A549 (cell line): ENCODE data around the gene FOXP1. TPM values are rescaled to one million over a fixed set of nuclear protein-coding genes. Genes with fewer than 3 reads are reported as not detected.

Experiments used
- ATAC-seq, 2 experiments: fragments of 200-7000 bp in 1 of 2; fragments of >200 bp in 1 of 2; cut with Nextera tagmentation in 1 of 2; cut with Tn5 transposase in 1 of 2; 3 replicates each; pipeline versions ENCODE4 v1.8.0 to v1.9.1; 2018 to 2020; ENCODE audit warnings: mild to moderate bottlenecking in 1 of 2, moderate library complexity in 1 of 2
- CTCF ChIA-PET: fragments of 300-600 bp; sonication (Branson Sonifier 250); formaldehyde crosslinking; extraction: SDS; loops from one replicate; lab custom pipeline; 2021; ENCODE audit warnings: antibody characterized with exemption, inconsistent platforms; lab: Yijun Ruan, JAX
- POLR2A ChIA-PET: fragments of 350-600 bp; formaldehyde crosslinking; extraction: SDS; loops from one replicate; lab custom pipeline; 2021; ENCODE audit warnings: antibody characterized with exemption, inconsistent platforms; lab: Yijun Ruan, JAX
- DNase-seq, 2 experiments: peaks; one replicate each; pipeline versions ENCODE4 v3.0.0 to v3.0.0-alpha.2; 2011 to 2016; ENCODE audit warnings: low read depth in 1 of 2, low spot score in 1 of 2
- FAIRE-seq: peaks from 2 replicates; lab custom pipeline; 2011; peaks lifted over from hg19 to GRCh38; lab: Jason Lieb, UNC
- H3K27ac ChIP-seq, 2 experiments: fragments of >200 bp; sonication (Bioruptor Twin); formaldehyde crosslinking; 3 replicates each; pipeline ENCODE4 v1.5.1; 2016 to 2017
- H3K4me1 ChIP-seq: fragments of >200 bp; sonication (Bioruptor Twin); formaldehyde crosslinking; 3 replicates; pipeline ENCODE4 v1.6.1; 2016
- H3K4me2 ChIP-seq: fragments of >200 bp; sonication (Bioruptor Twin); formaldehyde crosslinking; 3 replicates; pipeline ENCODE4 v1.6.1; 2016
- H3K4me3 ChIP-seq: fragments of >200 bp; sonication (Bioruptor Twin); formaldehyde crosslinking; 3 replicates; pipeline ENCODE4 v1.5.1; 2016
- H3K9me3 ChIP-seq: fragments of >200 bp; sonication (Bioruptor Twin); formaldehyde crosslinking; 3 replicates; pipeline ENCODE4 v1.6.1; 2016
- CBX2 ChIP-seq: fragments of 200-600 bp; sonication (generic); IDR thresholded peaks from 2 replicates; pipeline ENCODE4 v1.6.1; 2016; ENCODE audit warnings: low read depth, mild to moderate bottlenecking, borderline replicate concordance
- CBX8 ChIP-seq: fragments of 200-600 bp; sonication (generic); IDR thresholded peaks from 2 replicates; pipeline ENCODE4 v1.6.1; 2016
- CHD4 ChIP-seq: fragments of 200-600 bp; sonication (generic); IDR thresholded peaks from 2 replicates; pipeline ENCODE4 v1.6.1; 2016; ENCODE audit warnings: antibody characterized with exemption, mild to moderate bottlenecking, borderline replicate concordance
- EHF ChIP-seq: fragments of 250-450 bp; sonication (Bioruptor Pico); IDR thresholded peaks from 2 replicates; pipeline ENCODE4 v1.5.0; 2020; ENCODE audit warnings: mild to moderate bottlenecking
- EHMT2 ChIP-seq: fragments of 200-600 bp; sonication (generic); IDR thresholded peaks from 2 replicates; pipeline ENCODE4 v1.6.1; 2016; ENCODE audit warnings: antibody characterized with exemption, low read depth, mild to moderate bottlenecking, moderate library complexity
- ESRRA ChIP-seq: fragments of 150-350 bp; IDR thresholded peaks from 2 replicates; pipeline ENCODE4 v1.6.1; 2014; ENCODE audit warnings: mild to moderate bottlenecking, low read length, borderline replicate concordance
- FOSL2 ChIP-seq, 2 experiments: fragments of 450-650 bp in 1 of 2; fragments of >200 bp in 1 of 2; sonication (Bioruptor Twin) in 1 of 2; formaldehyde crosslinking; IDR thresholded peaks; 2 replicates each; pipeline versions ENCODE4 v1.5.0 to v1.6.1; 2016 to 2020; ENCODE audit warnings: mild to moderate bottlenecking in 1 of 2, moderate library complexity in 1 of 2
- GATA3 ChIP-seq: IDR thresholded peaks from 2 replicates; pipeline ENCODE4 v1.6.1; 2012; ENCODE audit warnings: borderline replicate concordance
- HDAC2 ChIP-seq: fragments of 200-600 bp; sonication (generic); IDR thresholded peaks from 2 replicates; pipeline ENCODE4 v1.6.1; 2016
- HES2 ChIP-seq: fragments of >200 bp; sonication (Bioruptor Twin); formaldehyde crosslinking; IDR thresholded peaks from 2 replicates; pipeline ENCODE4 v1.6.1; 2016
- HOXB13 ChIP-seq: fragments of 250-450 bp; sonication (Bioruptor Pico); IDR thresholded peaks from 2 replicates; pipeline ENCODE4 v1.5.0; 2020; ENCODE audit warnings: low read depth, mild to moderate bottlenecking, moderate library complexity
- JUNB ChIP-seq: fragments of >200 bp; sonication (Bioruptor Twin); formaldehyde crosslinking; IDR thresholded peaks from 2 replicates; pipeline ENCODE4 v1.6.1; 2016
- MAFK ChIP-seq: fragments of 450-650 bp; IDR thresholded peaks from 2 replicates; pipeline ENCODE4 v1.6.1; 2014; ENCODE audit not compliant: partially characterized antibody
- NFE2L2 ChIP-seq: fragments of 150-350 bp; conservative IDR thresholded peaks from 2 replicates; pipeline ENCODE4 v1.6.1; 2014; ENCODE audit warnings: low read length
- NR3C1 ChIP-seq: fragments of >200 bp; sonication (Bioruptor Twin); formaldehyde crosslinking; IDR thresholded peaks from 3 replicates; pipeline ENCODE4 v1.6.1; 2017
- PHF8 ChIP-seq: fragments of 200-600 bp; sonication (generic); IDR thresholded peaks from 2 replicates; pipeline ENCODE4 v1.6.1; 2016; ENCODE audit warnings: low read depth, mild to moderate bottlenecking, antibody characterized with exemption, moderate library complexity, borderline replicate concordance
- RCOR1 ChIP-seq: fragments of 150-350 bp; IDR thresholded peaks from 2 replicates; pipeline ENCODE4 v1.6.1; 2014; ENCODE audit warnings: antibody characterized with exemption, low read length, low read depth
- RNF2 ChIP-seq: fragments of 200-600 bp; sonication (generic); IDR thresholded peaks from 2 replicates; pipeline ENCODE4 v1.6.1; 2016; ENCODE audit warnings: low read depth, mild to moderate bottlenecking, antibody characterized with exemption, moderate library complexity, borderline replicate concordance
- TP53 ChIP-seq: fragments of 250-450 bp; sonication (Bioruptor Pico); IDR thresholded peaks from 2 replicates; pipeline ENCODE4 v1.5.0; 2021; ENCODE audit warnings: mild to moderate bottlenecking, moderate library complexity
- WGBS: methylation state at CpG from one replicate; pipeline ENCODE4 v1.1.6; 2017; ENCODE audit errors: missing lambda C conversion rate; 5-methylcytosine and 5-hydroxymethylcytosine counted together
- polyA plus RNA-seq, 4 experiments: library from polyadenylated mRNA; depleted of rRNA in 3 of 4; stranded (reverse); fragments of >200 nt; fragmentation: RNase III in 1 of 4; extraction: RNeasy Plus Mini Kit Qiagen cat#74134 plus additional on column Dnase treatment in 1 of 4; gene quantifications; 2 replicates in 3 of 4; 3 replicates in 1 of 4; pipeline ENCODE4 v1.2.3, GENCODE V29; 2011 to 2017
- TF ChIP-seq, protein P1 (sequence below): IDR thresholded peaks from 2 replicates; pipeline ENCODE4 v1.6.1; 2012; ENCODE audit warnings: low read depth, borderline replicate concordance
- TF ChIP-seq, protein P2 (sequence below): fragments of 200-600 bp; sonication (generic); IDR thresholded peaks from 2 replicates; pipeline ENCODE4 v1.6.1; 2016; ENCODE audit warnings: antibody characterized with exemption, mild to moderate bottlenecking, moderate library complexity

Gene FOXP1
- polyA plus RNA-seq, 2 of the 4 experiments (the other 2 are of a cell fraction): 12.8 to 13.9 TPM

DNA sequence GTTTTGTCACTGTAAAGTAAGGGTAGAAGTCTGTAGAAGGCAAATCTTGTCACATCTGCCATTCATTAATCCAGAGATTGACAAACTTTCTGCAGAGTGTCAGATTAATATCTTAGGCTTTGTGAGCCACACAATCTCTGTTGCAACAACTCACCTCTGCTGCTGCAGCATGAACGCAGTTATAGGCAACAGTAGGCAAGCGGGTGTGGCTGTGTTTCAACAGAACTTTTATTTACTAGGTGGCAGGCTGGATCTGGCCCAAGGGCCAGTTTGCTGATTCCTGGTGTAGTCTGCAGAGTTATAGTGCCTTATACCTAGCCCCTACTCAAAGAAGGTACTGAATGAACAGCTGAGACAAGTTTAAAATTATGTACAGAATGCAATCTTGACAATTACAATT lies 396.7 kb downstream of the FOXP1 start:
- Histone ChIP-seq H3K27ac (peak overlapping the region in 1 of 2 experiments; percentile 37; a peak in 3 of 6 replicates), H3K4me1 (peaks cover 12% of the 10 kb centered on the region; the same call in 1 of the 3 replicates), H3K4me3 (no peak overlapping the region), H3K4me2 (peak overlapping the region; percentile 32; the same call in 2 of the 3 replicates), H3K9me3 (0 out of 3 replicates have a peak, but pooled peaks cover 5% of the 10 kb centered on the region)
- ATAC-seq (no peak), DNase-seq (peak in 1 of 2 experiments; percentile 31), FAIRE-seq (no peak)
- CTCF ChIA-PET: no interaction called here
- POLR2A ChIA-PET: no interaction called here
- 65% methylated on average over 2 of the region's 2 CpGs for WGBS
- no peak for TF ChIP-seq EHMT2
- no peak for TF ChIP-seq RNF2
- TF ChIP-seq RCOR1: no peak
- TF ChIP-seq PHF8: no peak
- TF ChIP-seq HDAC2: no peak
- no peak for TF ChIP-seq CBX8
- no peak for TF ChIP-seq GATA3
- TF ChIP-seq ESRRA: no peak
- TF ChIP-seq HES2: no peak
- TF ChIP-seq NR3C1: no peak
- TF ChIP-seq CHD4: no peak
- TF ChIP-seq HOXB13: no peak
- TF ChIP-seq CBX2: no peak
- TF ChIP-seq JUNB: no peak
- TF ChIP-seq TP53: no peak
- TF ChIP-seq, protein P1, sequence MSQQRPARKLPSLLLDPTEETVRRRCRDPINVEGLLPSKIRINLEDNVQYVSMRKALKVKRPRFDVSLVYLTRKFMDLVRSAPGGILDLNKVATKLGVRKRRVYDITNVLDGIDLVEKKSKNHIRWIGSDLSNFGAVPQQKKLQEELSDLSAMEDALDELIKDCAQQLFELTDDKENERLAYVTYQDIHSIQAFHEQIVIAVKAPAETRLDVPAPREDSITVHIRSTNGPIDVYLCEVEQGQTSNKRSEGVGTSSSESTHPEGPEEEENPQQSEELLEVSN: no peak
- TF ChIP-seq FOSL2 (IDR thresholded peaks at IDR 0.05): no peak
- TF ChIP-seq FOSL2 (CRISPR knock-in tag; IDR thresholded peaks at IDR 0.05): no peak

GRCh38 chr3:71185733-71186455 lies 397.6 kb downstream of the FOXP1 start:
- ChIA-PET POLR2A (no interaction called here), CTCF (interaction anchor here (0.6 to 0.8 kb wide), 5 partner anchors 9 to 466 kb away, joined by 3 to 4 read pairs (median 3); no protein-coding TSS in a partner anchor)
- TF ChIP-seq MAFK (no peak), EHF (no peak), NFE2L2 (no peak), RCOR1 (no peak)
- TF ChIP-seq, protein P2, sequence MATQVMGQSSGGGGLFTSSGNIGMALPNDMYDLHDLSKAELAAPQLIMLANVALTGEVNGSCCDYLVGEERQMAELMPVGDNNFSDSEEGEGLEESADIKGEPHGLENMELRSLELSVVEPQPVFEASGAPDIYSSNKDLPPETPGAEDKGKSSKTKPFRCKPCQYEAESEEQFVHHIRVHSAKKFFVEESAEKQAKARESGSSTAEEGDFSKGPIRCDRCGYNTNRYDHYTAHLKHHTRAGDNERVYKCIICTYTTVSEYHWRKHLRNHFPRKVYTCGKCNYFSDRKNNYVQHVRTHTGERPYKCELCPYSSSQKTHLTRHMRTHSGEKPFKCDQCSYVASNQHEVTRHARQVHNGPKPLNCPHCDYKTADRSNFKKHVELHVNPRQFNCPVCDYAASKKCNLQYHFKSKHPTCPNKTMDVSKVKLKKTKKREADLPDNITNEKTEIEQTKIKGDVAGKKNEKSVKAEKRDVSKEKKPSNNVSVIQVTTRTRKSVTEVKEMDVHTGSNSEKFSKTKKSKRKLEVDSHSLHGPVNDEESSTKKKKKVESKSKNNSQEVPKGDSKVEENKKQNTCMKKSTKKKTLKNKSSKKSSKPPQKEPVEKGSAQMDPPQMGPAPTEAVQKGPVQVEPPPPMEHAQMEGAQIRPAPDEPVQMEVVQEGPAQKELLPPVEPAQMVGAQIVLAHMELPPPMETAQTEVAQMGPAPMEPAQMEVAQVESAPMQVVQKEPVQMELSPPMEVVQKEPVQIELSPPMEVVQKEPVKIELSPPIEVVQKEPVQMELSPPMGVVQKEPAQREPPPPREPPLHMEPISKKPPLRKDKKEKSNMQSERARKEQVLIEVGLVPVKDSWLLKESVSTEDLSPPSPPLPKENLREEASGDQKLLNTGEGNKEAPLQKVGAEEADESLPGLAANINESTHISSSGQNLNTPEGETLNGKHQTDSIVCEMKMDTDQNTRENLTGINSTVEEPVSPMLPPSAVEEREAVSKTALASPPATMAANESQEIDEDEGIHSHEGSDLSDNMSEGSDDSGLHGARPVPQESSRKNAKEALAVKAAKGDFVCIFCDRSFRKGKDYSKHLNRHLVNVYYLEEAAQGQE: no peak
- Histone ChIP-seq H3K27ac (peak overlapping the region in 1 of 2 experiments; percentile 37; a peak in 1 of 6 replicates), H3K9me3 (0 out of 3 replicates have a peak, but pooled peaks cover 5% of the 10 kb centered on the region), H3K4me3 (no peak overlapping the region), H3K4me1 (peaks cover 12% of the 10 kb centered on the region; the same call in 1 of the 3 replicates), H3K4me2 (no peak overlapping the region)
- DNase-seq (peak in 1 of 2 experiments; percentile 24), FAIRE-seq (no peak), ATAC-seq (no peak; a peak in 1 of 6 replicates)
- 80% methylated on average over 3 of the region's 3 CpGs for WGBS
